ENCODE measurements around the gene VDAC1.
A peak's percentile ranks its signal among the peaks of the same experiment; 100 is the strongest.

VDAC1 gene

GRCh38 chr5:134004626-134005416 lies at the start of gene VDAC1:
VDAC1 (minus strand) TSS chr5:134004975; CDS start chr5:133993012, 11,963 bp downstream.
- TF ChIP-seq ZBTB7A (IDR thresholded peaks at IDR 0.05; ENCODE audit: low read depth) (peak; percentile 81), REST (IDR thresholded peaks at IDR 0.05; ENCODE audit: low read depth) (no peak), CEBPB (IDR thresholded peaks at IDR 0.05) (no peak), RAD21 (IDR thresholded peaks at IDR 0.05; ENCODE audit: low read depth) (no peak), CREB1 (IDR thresholded peaks at IDR 0.05; ENCODE audit: low read depth) (0 out of 2 replicates have a peak, but pooled peaks have one; percentile 19), EGR1 (IDR thresholded peaks at IDR 0.05) (peak; percentile 11; the same call in 1 of the 2 replicates), YY1 (IDR thresholded peaks at IDR 0.05; ENCODE audit: low read depth) (no peak), TCF12 (IDR thresholded peaks at IDR 0.05; ENCODE audit: low read depth) (no peak), TEAD4 (IDR thresholded peaks at IDR 0.05) (0 out of 2 replicates have a peak, but pooled peaks have one; percentile 3), NFIC (IDR thresholded peaks at IDR 0.05) (peak; percentile 1; the same call in 1 of the 2 replicates), MAX (IDR thresholded peaks at IDR 0.05) (peak; percentile 81), FOXM1 (IDR thresholded peaks at IDR 0.05; ENCODE audit: borderline replicate concordance, low read depth) (no peak), USF1 (IDR thresholded peaks at IDR 0.05) (0 out of 2 replicates have a peak, but pooled peaks have one; percentile 16), TAF1 (IDR thresholded peaks at IDR 0.05; ENCODE audit: low read depth) (peak; percentile 74), EP300 (IDR thresholded peaks at IDR 0.05; ENCODE audit: borderline replicate concordance) (no peak)

- TF ChIP-seq EGR1 (IDR thresholded peaks at IDR 0.05) (no peak), RAD21 (IDR thresholded peaks at IDR 0.05; ENCODE audit: low read depth) (no peak), YY1 (IDR thresholded peaks at IDR 0.05; ENCODE audit: low read depth) (peak; percentile 35; the same call in 1 of the 2 replicates), NFIC (IDR thresholded peaks at IDR 0.05) (peak; percentile 29; the same call in 1 of the 2 replicates), CEBPB (IDR thresholded peaks at IDR 0.05) (no peak), TEAD4 (IDR thresholded peaks at IDR 0.05) (peak; percentile 10; the same call in 1 of the 2 replicates), FOXM1 (IDR thresholded peaks at IDR 0.05; ENCODE audit: borderline replicate concordance, low read depth) (no peak), TAF1 (IDR thresholded peaks at IDR 0.05; ENCODE audit: low read depth) (no peak), EP300 (IDR thresholded peaks at IDR 0.05; ENCODE audit: borderline replicate concordance) (0 out of 2 replicates have a peak, but pooled peaks have one; percentile 15), ZBTB7A (IDR thresholded peaks at IDR 0.05; ENCODE audit: low read depth) (no peak), TCF12 (IDR thresholded peaks at IDR 0.05; ENCODE audit: low read depth) (peak; percentile 37; the same call in 1 of the 2 replicates), CREB1 (IDR thresholded peaks at IDR 0.05; ENCODE audit: low read depth) (no peak), MAX (IDR thresholded peaks at IDR 0.05) (no peak), USF1 (IDR thresholded peaks at IDR 0.05) (no peak), REST (IDR thresholded peaks at IDR 0.05; ENCODE audit: low read depth) (no peak)
These were observed 49.1 kb upstream of the VDAC1 start for GRCh38 chr5:134053840-134054338.

- TF ChIP-seq USF1 (IDR thresholded peaks at IDR 0.05) (no peak), TCF12 (IDR thresholded peaks at IDR 0.05; ENCODE audit: low read depth) (no peak), MAX (IDR thresholded peaks at IDR 0.05) (no peak), ZBTB7A (IDR thresholded peaks at IDR 0.05; ENCODE audit: low read depth) (no peak), FOXM1 (IDR thresholded peaks at IDR 0.05; ENCODE audit: borderline replicate concordance, low read depth) (no peak), CEBPB (IDR thresholded peaks at IDR 0.05) (no peak), NFIC (IDR thresholded peaks at IDR 0.05) (no peak), TAF1 (IDR thresholded peaks at IDR 0.05; ENCODE audit: low read depth) (no peak), EGR1 (IDR thresholded peaks at IDR 0.05) (no peak), EP300 (IDR thresholded peaks at IDR 0.05; ENCODE audit: borderline replicate concordance) (no peak), TEAD4 (IDR thresholded peaks at IDR 0.05) (no peak), RAD21 (IDR thresholded peaks at IDR 0.05; ENCODE audit: low read depth) (no peak)
These were observed 48.6 kb upstream of the VDAC1 start for GRCh38 chr5:134053314-134053839.

GRCh38 chr5:134051305-134051704 lies 46.5 kb upstream of the VDAC1 start:
- TF ChIP-seq CEBPB (IDR thresholded peaks at IDR 0.05) (no peak), USF1 (IDR thresholded peaks at IDR 0.05) (no peak), FOXM1 (IDR thresholded peaks at IDR 0.05; ENCODE audit: borderline replicate concordance, low read depth) (no peak)
